Lower leg skin (tissue), 3 donors: ENCODE data around the gene MYOD1.

Source experiments
- POLR2A ChIP-seq, 2 donors: fragments of 450-650 bp; IDR thresholded peaks; one replicate each; pipeline ENCODE4 v1.6.1; 2016 to 2017; ENCODE audit warnings: antibody characterized with exemption in 2 of 2, mild to moderate bottlenecking in 1 of 2, moderate library complexity in 1 of 2
- TF ChIP-seq, protein P1 (sequence below), 3 donors: fragments of 450-650 bp; IDR thresholded peaks; one replicate each; pipeline ENCODE4 v1.5.1; 2016; ENCODE audit warnings: antibody characterized with exemption in 3 of 3, mild to moderate bottlenecking in 3 of 3, moderate library complexity in 2 of 3

- TF ChIP-seq POLR2A (IDR thresholded peaks at IDR 0.05) = no peak
- TF ChIP-seq, protein P1, sequence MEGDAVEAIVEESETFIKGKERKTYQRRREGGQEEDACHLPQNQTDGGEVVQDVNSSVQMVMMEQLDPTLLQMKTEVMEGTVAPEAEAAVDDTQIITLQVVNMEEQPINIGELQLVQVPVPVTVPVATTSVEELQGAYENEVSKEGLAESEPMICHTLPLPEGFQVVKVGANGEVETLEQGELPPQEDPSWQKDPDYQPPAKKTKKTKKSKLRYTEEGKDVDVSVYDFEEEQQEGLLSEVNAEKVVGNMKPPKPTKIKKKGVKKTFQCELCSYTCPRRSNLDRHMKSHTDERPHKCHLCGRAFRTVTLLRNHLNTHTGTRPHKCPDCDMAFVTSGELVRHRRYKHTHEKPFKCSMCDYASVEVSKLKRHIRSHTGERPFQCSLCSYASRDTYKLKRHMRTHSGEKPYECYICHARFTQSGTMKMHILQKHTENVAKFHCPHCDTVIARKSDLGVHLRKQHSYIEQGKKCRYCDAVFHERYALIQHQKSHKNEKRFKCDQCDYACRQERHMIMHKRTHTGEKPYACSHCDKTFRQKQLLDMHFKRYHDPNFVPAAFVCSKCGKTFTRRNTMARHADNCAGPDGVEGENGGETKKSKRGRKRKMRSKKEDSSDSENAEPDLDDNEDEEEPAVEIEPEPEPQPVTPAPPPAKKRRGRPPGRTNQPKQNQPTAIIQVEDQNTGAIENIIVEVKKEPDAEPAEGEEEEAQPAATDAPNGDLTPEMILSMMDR (IDR thresholded peaks at IDR 0.05) = no peak
Observed at GRCh38 chr11:17734418-17734911, 15.1 kb downstream of the MYOD1 start, which contains the start of gene KCNC1.
